GM21528 (cell line): ENCODE measurements around the gene EIF3F.

Experiments used
- ATAC-seq: cut with Tn5 transposase; IDR thresholded peaks from one replicate; pipeline ENCODE4 v1.9.1; 2021; ENCODE audit warnings: mild to moderate bottlenecking, moderate library complexity; ENCODE audit not compliant: unreplicated experiment, low FRiP score

The EIF3F gene

DNA sequence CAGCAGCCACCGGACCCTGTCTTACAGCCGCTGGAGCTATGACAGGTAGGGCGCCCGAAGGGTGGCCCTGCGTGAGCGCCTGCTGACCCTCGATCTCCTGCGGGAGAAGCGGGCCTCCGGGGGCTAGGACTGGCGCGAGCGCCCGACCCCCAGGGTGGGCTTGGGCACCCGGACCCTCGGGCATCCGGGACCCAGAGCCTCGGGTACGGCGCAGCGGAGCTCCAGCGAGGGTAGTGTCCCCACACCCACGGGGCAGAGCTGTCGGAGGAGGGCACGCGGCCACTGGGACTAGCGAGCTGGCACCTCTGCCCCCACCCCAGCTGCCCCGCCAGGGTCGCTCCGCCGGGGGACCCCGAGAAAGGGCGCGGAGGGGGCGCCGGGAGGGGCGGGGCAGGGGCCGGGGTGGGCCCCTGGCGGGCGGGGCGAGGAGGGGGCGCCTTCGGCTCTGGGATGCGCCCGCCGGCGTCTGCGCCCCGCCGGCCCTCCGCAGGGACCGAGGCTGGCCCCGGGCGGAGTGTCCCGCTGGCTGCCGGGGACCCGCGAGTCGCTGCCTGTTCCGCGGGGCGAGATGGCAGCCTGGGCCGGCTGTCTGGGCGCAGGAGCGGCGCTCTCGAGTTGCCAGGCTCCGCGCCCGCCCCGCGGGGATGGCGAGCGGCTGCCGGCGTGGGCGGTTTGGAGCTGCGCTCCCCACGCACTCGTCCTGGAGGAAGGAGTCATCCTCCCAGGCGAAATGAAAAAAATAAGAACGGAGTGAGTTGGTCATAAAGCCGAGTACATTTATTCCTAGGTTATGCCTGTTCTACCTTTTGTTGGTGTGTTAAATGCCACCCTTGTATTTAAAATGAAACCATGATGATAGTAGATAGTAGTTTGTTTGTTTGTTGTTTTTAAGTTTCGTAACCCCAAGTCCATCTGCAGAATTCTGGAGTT lies 32.4 kb downstream of the EIF3F start:
- ATAC-seq: no peak

DNA sequence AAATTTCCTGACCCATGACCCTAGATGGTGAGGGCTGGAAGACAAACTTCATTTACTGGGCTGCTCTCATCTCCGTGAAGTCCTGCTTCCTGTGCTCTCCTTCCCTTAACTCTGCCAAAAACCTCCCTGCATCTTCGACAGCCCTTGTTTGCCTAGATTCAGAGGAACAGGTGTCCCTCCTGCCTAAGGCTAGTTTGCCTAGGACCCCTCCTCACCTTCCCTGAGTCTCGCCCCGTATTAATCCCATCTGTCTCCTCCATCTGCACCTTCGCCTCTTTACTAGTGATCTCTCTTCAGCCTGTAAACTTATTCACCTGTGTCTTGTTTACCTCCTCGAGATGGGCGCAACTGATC lies 33.1 kb downstream of the EIF3F start:
- ATAC-seq: no peak

DNA sequence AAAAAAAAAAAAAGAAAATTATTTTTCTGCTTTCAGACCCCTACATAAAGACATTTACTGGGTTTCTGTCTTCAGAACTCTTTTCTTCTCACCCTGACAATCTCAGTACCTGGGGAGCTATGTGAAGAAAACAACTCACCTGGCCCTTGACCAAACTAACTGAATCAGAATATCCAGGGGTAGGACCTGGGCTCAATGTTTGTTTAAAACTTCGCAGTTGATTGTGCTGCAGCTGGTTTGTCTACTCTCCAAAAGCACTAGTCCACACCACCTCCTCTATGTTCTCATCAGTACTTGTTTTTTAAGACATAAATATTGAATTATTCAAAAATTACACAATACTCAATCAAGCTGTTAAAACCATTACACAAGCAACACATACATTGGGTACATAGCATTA lies 34.8 kb downstream of the EIF3F start:
- ATAC-seq: no peak

DNA sequence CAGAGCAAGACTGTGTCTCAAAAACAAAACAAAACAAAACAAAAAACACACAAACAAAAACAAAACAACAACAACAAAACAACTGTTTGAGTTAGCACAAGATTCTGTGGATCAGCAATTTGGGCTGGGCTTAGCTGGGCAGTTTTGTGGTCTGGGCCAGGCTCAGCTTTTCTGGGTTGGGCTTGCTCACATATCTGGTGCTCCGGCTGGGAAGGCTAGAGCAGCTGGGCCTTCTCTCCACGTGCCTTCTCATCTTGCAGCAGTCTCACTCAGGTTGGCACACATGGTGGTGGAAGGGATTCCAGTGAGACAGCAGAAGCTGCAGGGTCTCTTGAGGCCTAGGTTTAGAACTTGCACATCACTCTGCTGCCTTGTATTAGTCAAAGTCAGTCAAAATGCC lies 35.7 kb downstream of the EIF3F start:
- ATAC-seq: no peak

DNA sequence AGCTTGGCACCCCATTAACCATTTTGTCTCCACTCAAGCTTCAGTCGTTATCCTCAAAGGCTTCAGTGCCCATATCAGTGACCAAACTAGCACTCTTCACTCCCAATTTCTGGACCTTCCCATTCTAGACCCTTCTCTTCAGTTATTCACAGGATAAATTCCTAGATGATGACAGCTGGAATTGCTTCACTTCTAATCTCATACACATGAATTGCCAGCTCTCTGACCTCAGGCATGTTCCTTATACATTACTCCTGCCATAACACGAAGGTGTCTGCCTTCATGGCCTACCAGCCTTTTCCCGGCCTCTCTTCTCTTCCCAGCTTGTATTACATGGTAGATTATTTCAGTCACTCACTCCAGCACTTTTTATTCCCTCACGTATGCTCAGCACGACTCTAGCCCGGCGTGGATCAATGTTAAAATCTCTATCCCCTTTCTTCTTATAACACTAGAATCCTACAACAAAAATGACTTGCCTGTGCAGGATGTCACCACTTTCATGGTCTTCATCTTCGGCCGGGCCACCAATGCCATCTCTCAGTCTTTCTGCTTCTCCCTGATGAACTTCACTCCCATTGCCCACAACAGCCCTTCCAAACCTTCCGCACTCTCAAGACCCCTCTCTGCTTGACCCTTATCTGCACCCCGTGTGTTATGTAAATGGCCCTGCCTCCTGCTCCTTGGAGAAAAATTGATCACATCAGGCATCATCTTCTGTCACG lies 36.9 kb downstream of the EIF3F start:
- ATAC-seq: no peak

GRCh38 chr11:8025123-8025522 lies 38.0 kb downstream of the EIF3F start:
- ATAC-seq: no peak

GRCh38 chr11:8025816-8026215 lies 38.7 kb downstream of the EIF3F start:
- no peak for ATAC-seq

DNA sequence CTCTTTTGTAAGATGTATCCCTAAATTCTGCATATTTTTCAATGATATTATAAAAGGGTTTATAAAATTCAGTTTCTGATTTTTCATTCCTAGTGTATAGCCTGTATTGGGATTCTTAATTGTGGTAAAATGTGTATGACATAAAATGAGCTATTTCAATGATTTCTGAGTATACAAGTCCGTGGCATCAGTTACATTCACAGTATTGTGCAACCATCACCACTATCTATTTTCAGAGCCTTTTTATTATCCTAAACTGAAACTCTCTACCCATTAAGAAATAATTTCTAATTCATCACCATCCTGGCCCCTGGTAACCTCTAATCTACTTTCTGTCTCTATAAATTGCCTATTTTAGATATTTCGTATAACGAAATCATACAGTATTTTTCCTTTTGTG lies 39.8 kb downstream of the EIF3F start:
- ATAC-seq: no peak

DNA sequence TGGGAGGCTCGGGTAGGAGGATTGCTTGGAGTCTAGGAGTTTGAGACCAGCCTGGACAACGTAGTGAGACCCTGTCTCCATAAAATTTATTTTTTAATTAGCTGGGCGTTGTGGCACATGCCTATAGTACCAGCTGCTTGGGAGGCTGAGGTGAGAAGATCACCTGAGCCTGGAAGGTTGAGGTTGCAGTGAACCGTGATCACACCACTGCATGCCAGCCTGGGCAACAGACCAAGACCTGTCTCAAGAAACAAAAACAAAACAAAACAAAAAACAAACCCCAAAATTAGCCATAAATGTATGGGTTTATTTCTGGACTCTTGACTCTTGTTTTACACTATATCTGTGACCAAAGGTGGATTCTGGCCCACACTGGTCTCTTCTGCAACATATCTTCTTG lies 41.6 kb downstream of the EIF3F start:
- ATAC-seq: no peak

GRCh38 chr11:8030526-8031247 lies 43.5 kb downstream of the EIF3F start:
- no peak for ATAC-seq

DNA sequence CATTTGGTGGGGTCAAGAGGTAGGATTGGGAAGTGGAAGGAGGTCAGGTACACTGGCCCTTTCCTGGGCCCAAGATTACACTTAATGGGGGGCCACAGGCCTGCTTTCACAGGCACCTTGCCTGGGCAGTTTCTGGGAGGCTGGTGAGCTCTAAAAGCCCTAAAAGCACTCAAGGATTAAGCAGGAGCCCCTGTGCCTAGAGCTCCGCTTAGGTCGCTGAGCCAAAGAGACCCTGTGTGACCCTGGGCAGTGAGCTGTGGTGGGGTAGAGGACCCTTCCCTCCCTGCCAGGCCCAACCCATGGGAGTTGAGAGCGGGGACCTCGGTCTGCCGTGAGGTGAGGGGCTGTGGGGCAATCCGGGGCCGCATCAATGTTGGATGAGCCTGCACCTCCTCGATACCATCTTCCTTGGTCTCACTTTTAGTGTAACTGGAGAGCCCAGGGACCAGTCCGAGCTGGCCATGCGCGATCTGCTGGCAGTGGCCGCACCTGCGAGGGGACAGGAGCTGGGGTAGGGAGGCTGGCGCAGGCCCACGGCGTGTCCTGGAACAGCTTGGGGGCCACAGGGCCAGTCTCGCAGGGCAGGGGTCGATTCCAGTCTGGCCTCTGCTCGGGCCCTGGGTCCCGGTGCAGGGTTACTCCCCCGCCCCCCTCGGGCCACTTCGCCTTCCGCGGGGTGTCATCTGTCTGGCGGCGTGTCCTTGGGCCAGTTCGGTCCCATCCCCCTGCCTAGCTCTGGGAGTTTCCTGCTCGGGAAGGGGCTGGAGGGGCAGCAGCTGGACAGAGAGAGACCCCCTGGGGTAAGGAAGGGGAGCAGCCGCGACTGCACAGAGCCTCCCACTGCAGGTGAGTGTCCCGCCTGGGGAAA lies 44.3 kb downstream of the EIF3F start:
- ATAC-seq: no peak

- no peak for ATAC-seq
Measured at GRCh38 chr11:8032122-8032521, 45.0 kb downstream of the EIF3F start.

GRCh38 chr11:8032576-8033304 lies 45.6 kb downstream of the EIF3F start:
- ATAC-seq: peak; percentile 6

DNA sequence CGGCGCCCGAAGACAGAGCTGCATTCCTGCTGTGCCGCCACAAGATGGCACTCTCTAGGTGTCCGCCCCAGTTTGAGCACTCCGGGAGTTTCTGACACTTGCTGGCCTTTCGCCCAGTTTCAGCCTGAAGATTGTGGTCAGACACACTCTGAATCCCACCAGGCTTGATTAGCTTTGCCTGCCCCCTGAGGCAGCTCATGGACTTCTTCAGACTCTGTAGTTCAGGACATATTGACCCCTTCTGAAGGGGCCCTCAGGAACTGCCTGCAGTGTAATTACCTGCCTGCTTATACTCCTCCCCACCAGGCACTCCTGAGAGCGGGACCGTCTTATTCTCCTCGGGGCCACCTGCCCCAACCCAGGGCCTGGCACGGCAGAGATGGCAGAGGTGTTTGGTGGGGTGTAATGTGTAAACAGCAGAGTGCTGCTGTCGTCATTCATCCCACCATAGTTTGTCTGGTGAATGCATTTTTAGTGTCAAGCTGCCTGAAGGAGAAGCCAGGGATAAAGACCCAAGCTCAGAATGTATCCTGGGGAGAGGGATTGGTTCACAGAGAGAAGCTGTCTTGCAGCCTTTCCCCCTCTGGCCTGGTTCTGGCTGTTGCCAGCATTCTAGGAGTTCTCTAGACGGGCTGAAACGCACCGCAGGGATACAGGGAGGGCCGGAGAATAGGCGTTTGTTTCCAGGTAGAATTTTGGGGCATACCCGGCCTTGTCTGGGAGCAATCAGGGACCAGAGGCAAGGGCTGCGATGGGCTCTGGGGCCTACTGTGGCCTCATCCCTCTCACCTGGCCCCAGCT lies 46.4 kb downstream of the EIF3F start:
- peak; percentile 86 for ATAC-seq

- no peak for ATAC-seq
Measured at GRCh38 chr11:8034106-8034585, 47.0 kb downstream of the EIF3F start.

DNA sequence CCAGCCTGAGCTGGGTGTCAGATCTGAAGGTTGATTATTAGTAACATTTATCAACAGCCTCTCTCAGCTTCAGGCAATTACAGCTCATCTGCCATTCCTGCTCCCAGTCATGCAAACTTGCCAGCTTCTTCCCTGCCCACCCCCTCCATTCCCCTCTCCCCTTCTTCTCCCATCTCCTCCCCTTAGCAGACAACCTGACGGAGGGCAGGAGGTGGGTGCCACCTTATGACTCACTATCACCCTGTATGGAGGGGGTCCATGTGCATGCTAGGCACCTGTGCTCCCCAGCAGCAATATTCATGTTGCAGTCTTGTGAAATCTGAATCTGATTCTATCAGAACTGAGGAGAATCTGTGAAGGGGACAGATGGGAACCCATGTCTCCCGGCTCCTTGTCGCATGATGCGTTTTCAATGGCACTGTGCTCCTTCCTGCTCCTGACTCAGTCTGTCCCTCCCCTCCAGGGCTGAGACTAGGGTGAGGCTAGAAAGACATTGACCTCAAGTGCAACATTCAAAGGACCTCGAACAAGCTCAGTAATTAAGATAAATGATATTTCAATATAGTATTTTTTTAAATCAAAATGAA lies 47.6 kb downstream of the EIF3F start:
- ATAC-seq: no peak

DNA sequence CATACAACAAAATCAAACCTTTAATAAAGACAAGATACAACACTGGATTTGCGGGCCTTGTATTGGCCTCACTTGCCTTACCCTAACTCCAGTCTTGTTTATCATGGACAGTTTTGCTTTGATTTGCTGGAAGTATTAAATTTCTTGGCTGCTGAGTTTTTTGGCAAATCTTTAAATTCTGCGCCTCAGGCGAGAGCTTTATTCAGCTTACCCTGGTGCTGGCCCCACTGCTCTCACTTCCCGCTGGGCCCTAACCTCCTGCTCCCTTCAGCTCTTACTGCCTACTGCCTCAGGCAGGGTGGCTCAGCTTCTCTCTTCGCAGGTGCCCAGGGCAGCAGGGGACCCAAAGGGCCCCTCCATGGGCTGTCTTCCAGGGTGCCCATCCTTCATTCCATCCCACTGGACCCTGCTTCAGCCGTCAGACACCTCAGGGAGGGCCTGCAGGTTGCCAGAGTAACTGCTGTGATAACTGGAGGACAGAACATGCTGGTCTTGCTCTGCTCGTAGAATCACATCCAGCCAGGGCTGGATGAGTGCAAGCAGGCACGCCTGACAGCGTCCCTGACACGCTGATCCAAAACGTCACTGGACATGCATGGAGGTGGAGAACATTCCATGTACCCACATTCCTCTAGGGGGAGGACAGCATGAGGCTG lies 48.2 kb downstream of the EIF3F start:
- no peak for ATAC-seq
